Measurements from ENCODE around the gene RNMT. TPM values are rescaled to one million over a fixed set of nuclear protein-coding genes. Genes with fewer than 3 reads are reported as not detected.

Gene RNMT
- total RNA-seq, 1 experiment from 2014 or later = 66.3 TPM

DNA sequence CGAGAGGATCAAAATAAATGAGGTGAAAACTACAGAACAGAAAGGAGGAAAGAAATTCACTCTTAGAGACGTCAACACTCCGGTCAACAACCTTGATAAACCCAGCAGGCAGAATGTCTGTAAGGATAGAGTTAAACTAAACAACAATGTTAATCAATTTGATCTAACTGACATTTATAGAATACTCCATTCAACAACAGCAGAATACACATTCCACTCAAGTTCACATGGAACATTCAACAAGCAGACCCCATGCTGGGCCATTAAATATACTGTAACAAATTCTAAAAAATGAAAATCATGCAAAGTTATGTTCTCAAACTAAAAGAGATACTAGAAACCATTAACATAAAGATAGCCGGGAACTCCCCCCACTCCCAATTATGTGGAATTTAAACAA is 41.9 kb upstream of the RNMT start:
- Histone ChIP-seq H3K9ac (ENCODE audit: extremely low read depth, insufficient read length, low read length) (no peak overlapping the region), H3K4me1 (ENCODE audit: insufficient read depth, low read length) (no peaks in the 10 kb centered on the region), H3K9me3 (ENCODE audit: control insufficient read depth, low read depth, low read length) (no peaks in the 10 kb centered on the region), H2AK5ac (ENCODE audit: insufficient read length, low read length) (no peak overlapping the region), H4K5ac (ENCODE audit: insufficient read length, low read depth, low read length) (no peak overlapping the region), H2BK5ac (ENCODE audit: insufficient read length, low read length) (no peak overlapping the region), H3K18ac (ENCODE audit: insufficient read length, low read depth, low read length) (no peak overlapping the region), H4K8ac (replicated peaks; ENCODE audit: insufficient read length, low read depth, low read length) (no peak overlapping the region), H3K79me1 (ENCODE audit: insufficient read depth, low read depth, low read length, poor library complexity, severe bottlenecking) (peaks cover 5% of the 10 kb centered on the region), H3T11ph (ENCODE audit: low read length) (no peak overlapping the region), H2BK12ac (ENCODE audit: insufficient read length, low read depth, low read length) (no peak overlapping the region), H3K4ac (ENCODE audit: low read depth, low read length) (no peak overlapping the region), H3K23me2 (ENCODE audit: insufficient read length, low read depth, low read length, poor library complexity, severe bottlenecking) (no peaks in the 10 kb centered on the region), H3K27ac (ENCODE audit: insufficient read length, low read depth, low read length) (no peak overlapping the region), H4K91ac (ENCODE audit: insufficient read length, low read depth, low read length) (no peak overlapping the region), H2BK20ac (ENCODE audit: low read depth, low read length, poor library complexity, severe bottlenecking) (no peak overlapping the region), H3K14ac (ENCODE audit: insufficient read depth, low read length) (no peak overlapping the region), H4K20me1 (ENCODE audit: control insufficient read depth, insufficient read depth, insufficient read length) (no peaks in the 10 kb centered on the region), H3K4me2 (ENCODE audit: insufficient read depth, insufficient read length, low read length) (no peak overlapping the region), H3K56ac (ENCODE audit: insufficient read length, low read depth, low read length) (no peak overlapping the region), H2BK120ac (ENCODE audit: low read depth, low read length, poor library complexity, severe bottlenecking) (no peak overlapping the region), H3K79me2 (ENCODE audit: insufficient read depth, low read length) (peaks cover 4% of the 10 kb centered on the region; the same call in 1 of the 2 replicates), H2AFZ (ENCODE audit: low read length) (no peak overlapping the region), H3K27me3 (ENCODE audit: insufficient read depth, low read length) (no peaks in the 10 kb centered on the region), H2BK15ac (ENCODE audit: low read depth, low read length) (no peak overlapping the region), H3K23ac (ENCODE audit: insufficient read length, low read depth, low read length) (no peak overlapping the region)
- DNase-seq = no peak
- Mint-ChIP-seq H3K27ac (no peak overlapping the region), H3K4me3 (no peak overlapping the region), H3K27me3 (ENCODE audit: low read depth) (no peaks in the 10 kb centered on the region), H3K9me3 (peaks cover 7% of the 10 kb centered on the region in 2 experiments; a peak in 4 of 5 replicates), H3K4me1 (peaks cover 3 to 8% of the 10 kb centered on the region in 2 experiments; a peak in 3 of 4 replicates), H3K36me3 (ENCODE audit: insufficient read depth in 1 of 3, low read depth in 3 of 3) (peaks cover 7 to 8% (median 7%) of the 10 kb centered on the region in 3 experiments)
- TF ChIP-seq, protein P1, sequence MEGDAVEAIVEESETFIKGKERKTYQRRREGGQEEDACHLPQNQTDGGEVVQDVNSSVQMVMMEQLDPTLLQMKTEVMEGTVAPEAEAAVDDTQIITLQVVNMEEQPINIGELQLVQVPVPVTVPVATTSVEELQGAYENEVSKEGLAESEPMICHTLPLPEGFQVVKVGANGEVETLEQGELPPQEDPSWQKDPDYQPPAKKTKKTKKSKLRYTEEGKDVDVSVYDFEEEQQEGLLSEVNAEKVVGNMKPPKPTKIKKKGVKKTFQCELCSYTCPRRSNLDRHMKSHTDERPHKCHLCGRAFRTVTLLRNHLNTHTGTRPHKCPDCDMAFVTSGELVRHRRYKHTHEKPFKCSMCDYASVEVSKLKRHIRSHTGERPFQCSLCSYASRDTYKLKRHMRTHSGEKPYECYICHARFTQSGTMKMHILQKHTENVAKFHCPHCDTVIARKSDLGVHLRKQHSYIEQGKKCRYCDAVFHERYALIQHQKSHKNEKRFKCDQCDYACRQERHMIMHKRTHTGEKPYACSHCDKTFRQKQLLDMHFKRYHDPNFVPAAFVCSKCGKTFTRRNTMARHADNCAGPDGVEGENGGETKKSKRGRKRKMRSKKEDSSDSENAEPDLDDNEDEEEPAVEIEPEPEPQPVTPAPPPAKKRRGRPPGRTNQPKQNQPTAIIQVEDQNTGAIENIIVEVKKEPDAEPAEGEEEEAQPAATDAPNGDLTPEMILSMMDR (conservative IDR thresholded peaks at IDR 0.05) = no peak
- WGBS (ENCODE audit: extremely low coverage, insufficient read length, low lambda C conversion rate) = no CpG with 5 or more reads among the region's 4 CpGs
